ENCODE data around the gene ATP6AP1.

Gene ATP6AP1

DNA sequence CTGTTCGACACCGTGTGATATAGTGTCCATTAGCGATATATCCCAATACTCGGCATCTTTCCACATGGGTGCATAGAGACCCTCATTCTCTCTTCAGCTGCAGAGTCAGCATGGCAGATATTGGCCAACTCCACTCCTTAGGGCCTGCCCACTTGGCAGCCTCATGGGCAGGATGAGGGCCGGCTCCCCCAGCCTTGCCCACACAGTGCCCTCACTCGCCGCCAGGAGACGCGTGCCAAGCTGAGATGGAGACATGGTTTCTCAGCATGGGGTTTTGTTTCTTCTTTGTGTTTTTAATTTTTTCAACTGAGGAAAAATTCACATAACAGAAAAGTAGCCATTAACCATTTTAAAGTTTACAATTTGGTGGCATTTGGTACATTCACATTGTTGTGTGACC is 24.3 kb downstream of the ATP6AP1 start:
- DNase-seq: no peak

- no peak for DNase-seq
These were observed 29.1 kb downstream of the ATP6AP1 start for GRCh38 chrX:154457491-154458115.

DNA sequence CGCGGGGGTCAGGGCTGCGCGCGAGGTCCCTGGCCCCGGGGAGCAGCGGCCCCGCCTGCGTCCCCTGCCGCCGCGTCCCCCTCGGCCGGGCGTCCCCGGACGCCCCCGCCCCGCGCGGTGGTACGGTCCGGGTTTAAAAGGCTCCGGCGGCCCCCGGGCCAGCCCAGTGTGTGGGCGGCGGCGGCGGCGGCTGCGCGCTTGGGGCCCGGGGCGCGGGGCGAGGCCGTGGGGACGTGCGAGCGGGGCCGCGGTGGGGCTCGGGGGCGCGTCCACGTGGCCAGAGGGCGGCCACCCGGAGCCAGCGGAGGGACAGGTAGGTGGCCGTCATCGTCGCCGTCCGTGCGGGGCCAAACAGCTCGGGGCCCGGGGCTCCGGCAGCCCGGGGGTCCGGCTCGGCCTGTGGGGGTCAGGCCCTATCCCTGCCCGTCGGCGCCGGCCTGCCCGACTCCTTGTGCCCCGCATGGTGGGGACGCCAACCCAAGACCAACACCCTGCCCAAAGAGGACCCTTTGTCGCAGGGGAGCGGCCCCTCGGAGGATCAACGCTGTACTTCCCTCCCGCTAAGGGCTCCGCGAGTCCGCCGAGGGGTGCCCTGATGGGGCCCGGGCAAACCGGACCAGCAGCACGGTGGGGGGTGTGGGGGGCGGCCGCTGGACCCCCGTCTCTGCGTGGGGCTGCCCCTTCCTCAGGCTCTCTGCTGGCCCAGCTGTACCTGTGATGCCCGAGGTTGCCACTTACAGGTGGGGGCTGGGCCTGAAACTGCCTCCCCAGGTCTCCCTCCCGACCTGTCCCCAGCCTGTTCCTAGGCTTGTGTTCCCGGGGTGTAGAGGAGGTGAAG is 29.9 kb downstream of the ATP6AP1 start, which contains the start of gene PLXNA3:
TSS of gene PLXNA3 (plus strand) at position 166 of the 838 bp plus-strand sequence. CDS start 1,903 bp downstream, outside the sequence.
- no peak for DNase-seq

- peak; percentile 37 for DNase-seq
These were observed 30.7 kb downstream of the ATP6AP1 start for GRCh38 chrX:154458954-154459778.

DNA sequence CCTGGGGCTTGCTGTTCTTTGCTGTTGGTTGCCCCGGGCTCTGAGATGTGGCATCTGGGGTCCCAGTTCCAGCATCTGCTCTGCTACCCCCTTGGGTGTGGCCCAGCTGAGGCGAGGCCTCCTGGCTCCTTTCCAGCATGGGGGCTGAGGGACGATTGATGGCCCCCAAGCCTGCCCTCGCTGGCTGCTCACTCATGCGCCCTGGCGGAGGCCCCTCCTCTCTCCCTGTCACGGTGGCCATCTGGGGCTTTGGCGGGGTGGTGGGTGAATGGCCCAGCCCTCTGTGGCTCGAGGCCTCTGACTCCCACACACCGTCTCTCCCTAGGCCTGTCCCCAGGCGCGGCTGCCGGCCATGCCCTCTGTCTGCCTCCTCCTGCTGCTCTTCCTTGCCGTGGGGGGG is 31.4 kb downstream of the ATP6AP1 start:
- peak; percentile 48 for DNase-seq

- no peak for DNase-seq
These were observed 31.8 kb downstream of the ATP6AP1 start for GRCh38 chrX:154460326-154460725.

DNA sequence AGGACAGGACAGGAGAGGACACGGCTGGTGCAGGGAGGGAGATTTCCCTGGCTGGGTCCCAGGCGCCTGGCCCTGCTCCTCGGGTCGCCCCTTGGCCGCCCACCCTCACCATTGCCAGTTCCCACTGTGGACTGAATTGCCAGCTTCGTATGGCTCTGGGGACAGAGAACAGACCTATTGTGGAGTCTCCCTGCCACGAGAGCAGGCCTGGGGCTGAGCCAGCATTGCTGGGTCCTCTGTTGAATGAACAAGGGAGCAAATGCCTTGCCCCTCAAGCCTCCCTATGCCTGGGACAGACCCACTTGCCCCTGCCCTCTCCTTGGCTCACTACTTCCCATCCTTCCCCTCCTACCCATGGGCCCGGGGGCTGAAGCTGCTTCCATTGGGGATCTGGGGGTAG is 33.9 kb downstream of the ATP6AP1 start:
- DNase-seq: no peak

DNA sequence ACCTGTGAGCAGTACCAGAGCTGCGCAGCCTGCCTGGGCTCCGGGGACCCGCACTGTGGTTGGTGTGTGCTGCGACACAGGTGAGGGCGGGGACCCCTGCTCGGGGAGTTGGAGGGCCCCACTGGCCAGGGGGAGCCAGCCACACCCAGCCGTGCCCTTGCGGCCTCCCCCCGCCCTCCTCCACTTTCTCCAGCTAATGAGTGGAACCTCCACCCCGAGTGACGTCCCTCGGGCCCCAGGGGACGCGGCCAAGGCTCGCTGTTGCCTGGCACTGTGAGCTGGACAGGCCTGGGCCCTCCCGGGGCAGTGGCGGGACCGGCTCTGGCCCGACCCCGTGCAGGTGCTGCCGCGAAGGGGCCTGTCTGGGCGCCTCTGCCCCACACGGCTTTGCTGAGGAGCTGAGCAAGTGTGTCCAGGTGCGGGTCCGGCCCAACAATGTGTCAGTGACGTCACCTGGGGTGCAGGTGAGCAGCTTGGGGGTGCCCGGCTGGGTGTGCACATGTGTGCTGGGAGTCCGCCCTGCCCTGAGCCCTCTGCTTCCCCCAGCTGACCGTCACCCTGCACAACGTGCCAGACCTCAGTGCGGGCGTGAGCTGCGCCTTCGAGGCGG is 35.2 kb downstream of the ATP6AP1 start:
- no peak for DNase-seq

- DNase-seq: no peak
These were observed 36.4 kb downstream of the ATP6AP1 start for GRCh38 chrX:154464806-154465365.

DNA sequence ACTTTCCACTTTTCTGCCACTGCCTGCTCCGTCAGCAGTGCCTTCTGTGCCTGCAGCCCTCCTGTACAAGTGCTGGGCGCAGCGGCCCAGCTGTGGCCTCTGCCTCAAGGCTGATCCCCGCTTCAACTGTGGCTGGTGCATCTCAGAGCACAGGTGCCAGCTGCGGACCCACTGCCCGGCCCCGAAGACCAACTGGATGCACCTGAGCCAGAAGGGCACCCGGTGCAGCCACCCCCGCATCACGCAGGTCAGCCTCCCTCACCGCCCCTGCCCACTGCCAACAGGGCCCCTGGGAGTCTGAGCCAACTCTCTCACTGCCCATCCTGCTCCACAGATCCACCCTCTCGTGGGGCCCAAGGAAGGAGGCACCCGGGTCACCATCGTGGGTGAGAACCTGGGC is 37.1 kb downstream of the ATP6AP1 start:
- DNase-seq: no peak

DNA sequence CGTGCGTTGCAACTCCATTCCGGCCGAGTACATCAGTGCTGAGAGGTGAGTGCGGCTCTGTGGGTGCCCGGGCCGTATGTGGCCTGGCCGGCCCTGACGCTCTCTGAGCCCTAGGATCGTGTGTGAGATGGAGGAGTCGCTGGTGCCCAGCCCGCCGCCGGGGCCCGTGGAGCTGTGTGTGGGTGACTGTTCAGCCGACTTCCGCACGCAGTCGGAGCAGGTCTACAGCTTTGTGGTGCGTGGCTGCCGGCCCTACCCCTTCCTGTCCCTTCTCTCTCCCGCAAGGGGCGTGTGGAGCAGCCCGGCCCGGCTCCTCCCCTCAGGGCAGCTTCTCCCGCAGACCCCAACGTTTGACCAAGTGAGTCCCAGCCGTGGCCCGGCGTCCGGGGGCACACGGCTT is 37.6 kb downstream of the ATP6AP1 start:
- DNase-seq: no peak

- no peak for DNase-seq
These were observed 38.4 kb downstream of the ATP6AP1 start for GRCh38 chrX:154466907-154467306.

DNA sequence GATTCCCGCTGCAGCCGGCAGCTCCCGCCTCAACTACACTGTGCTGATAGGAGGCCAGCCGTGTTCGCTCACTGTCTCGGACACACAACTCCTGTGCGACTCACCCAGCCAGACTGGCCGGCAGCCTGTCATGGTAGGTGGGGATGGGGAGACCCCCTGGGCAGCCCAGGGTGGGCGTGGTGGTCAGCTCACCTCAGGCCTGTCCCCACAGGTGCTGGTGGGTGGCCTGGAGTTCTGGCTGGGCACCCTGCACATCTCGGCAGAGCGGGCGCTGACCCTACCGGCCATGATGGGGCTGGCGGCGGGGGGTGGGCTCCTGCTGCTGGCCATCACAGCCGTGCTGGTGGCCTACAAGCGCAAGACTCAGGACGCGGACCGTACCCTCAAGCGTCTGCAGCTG is 39.1 kb downstream of the ATP6AP1 start:
- DNase-seq: no peak

- DNase-seq: no peak
These were observed 39.7 kb downstream of the ATP6AP1 start for GRCh38 chrX:154468217-154468616.

DNA sequence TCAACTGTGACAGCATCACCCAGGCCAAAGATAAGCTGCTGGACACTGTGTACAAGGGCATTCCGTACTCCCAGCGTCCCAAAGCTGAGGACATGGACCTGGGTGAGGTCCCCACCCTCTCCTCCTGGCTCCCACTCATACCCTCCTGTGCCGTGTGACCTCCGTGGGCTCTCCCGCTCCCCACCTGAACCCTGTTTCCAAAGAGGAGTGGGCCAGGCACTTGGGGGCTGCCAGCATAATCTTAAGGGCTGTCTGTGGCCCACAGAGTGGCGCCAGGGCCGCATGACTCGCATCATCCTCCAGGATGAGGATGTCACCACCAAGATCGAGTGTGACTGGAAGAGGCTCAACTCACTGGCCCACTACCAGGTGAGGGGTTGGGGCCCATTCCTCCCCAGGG is 40.6 kb downstream of the ATP6AP1 start:
- DNase-seq: no peak

DNA sequence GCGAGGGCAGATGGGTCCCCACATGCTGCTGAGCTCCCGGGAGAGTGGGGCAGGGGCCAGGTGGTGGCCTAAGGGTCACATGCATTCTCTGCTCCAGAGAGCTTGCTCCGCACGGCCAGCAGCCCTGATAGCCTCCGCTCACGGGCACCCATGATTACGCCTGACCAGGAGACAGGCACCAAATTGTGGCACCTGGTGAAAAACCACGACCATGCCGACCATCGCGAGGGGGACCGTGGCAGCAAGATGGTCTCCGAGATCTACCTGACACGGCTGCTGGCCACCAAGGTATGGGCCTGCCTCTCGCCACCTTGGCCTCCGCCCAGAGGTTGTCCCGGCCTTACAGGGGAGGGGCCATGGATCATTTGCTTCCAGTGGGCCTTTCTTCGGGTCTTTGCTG is 41.4 kb downstream of the ATP6AP1 start:
- no peak for DNase-seq

DNA sequence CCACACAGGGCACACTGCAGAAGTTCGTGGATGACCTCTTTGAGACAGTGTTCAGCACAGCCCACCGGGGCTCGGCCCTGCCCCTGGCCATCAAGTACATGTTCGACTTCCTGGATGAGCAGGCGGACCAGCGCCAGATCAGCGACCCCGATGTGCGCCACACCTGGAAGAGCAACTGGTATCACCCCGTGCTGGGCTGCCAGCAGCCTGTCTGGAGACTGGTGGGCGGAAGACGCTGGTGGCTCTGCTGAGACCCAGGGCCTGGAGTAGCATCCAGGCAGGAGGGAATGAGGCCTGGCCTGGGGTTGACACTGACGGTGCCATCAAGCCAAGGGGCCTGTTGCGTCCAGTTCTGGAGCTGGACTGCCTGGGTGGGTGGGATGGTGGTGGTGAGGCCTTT is 42.0 kb downstream of the ATP6AP1 start:
- DNase-seq: no peak

DNA sequence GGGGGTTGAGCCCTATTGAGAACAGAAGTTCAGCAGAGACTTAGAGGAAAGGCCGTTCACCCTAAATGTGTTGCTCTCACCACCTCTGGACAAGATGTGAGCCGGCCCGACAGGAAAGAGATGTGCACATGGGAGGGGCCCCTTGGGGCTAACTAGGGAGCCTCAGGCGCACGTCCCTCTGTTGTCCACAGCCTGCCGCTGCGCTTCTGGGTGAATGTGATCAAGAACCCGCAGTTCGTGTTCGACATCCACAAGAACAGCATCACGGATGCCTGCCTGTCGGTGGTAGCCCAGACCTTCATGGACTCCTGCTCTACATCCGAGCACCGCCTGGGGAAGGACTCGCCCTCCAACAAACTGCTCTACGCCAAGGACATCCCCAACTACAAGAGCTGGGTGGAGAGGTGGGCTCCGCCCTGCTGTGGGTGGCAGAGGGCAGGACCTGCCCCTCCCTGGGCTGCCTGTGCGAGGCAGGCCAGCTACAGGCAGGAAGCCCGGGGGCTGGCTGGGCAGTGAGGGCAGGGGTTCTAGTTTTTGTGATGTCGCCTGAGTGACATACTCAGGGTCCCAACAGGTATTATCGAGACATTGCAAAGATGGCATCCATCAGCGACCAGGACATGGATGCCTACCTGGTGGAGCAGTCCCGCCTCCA is 42.6 kb downstream of the ATP6AP1 start:
- no peak for DNase-seq

DNA sequence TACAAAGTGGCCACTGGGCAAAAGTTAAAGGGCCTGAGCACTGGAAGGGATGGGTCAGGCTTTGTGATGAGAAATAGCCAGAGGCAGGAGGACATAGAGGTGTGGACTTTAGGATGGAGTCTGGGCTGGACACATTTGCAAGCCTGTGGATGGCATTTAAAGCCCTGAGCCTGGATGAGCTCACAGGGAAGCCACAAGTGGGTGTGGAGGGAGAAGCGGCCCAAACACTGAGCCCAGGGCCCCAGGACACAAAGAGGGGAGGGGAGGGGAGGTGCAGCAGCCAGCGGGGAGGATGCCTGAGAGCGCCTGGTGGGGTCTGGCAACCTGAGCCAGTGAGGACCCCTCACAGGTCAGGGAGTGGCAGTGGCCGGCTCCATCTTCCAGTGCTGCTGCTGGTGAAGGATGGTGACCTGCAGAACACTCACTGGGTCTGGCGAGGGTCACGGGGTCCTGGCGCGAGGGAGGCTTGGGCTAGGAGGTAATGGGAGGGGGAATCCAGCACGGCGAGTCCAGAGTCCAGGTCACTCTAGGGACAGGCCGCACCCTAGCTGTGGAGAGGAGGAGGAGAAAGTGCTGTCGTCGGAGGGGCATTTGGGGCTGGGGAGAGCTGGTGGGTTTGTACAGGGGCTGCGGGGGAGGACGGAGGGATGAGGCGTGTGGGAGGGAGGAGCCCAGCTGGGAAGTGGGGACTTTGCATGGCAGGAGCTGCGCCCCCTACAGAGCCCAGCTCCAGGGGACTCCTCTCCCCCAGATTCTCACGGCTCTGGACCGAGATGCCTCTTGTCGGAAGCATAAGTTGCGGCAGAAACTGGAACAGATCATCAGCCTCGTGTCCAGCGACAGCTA is 43.6 kb downstream of the ATP6AP1 start:
- DNase-seq: no peak

DNA sequence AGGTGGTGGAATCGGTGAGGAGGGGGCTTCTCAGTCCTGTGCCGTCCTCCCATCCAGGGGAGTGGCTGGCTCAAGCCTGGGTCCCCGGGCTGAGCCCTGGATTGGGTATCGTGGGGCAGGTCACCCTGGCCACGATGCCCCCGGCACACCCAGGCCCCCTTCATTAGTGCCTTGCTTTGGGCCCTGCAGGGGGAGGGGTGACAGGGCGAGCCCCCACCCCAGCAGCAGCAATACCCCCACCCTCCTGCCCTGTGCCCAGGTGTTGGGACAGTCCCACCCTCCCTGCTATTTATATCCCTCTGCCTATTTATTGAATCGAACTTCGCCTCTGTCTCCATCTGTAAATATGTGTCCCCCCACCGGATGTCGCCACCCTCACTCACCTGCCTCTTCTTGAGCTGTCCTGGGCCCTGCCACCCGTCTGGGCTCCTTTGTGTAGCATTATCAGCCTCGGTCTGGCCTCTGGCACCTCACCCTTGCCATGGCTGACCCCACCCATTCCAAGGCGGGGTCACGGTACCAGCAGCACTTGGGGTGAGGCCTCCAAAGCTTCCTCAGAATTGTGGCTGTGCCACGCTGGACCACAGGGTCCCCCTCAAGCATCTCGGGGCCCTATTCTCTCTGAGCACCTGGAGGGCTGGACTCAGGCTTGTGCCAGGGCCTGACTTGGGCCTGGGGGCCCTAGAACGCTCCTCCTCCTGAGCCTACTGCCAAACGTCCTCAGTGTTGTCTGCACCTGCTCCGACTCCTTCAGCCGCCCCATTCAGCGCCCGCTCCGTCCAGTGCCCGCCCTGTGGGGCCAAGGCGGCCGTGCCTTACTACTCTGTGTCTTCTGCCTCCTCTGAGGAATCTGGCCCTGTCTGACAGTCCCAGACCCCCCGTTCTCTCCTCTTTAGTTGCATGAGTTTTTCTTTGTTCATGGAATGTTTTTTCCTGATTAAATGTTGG is 44.5 kb downstream of the ATP6AP1 start:
- DNase-seq: no peak
